ENCODE data around the gene DDX24.

- TF ChIP-seq POLR2A (IDR thresholded peaks at IDR 0.05): no peak
- TF ChIP-seq CTCF (IDR thresholded peaks at IDR 0.05): no peak
- TF ChIP-seq POLR2AphosphoS5 (IDR thresholded peaks at IDR 0.05): no peak
These were observed 41.9 kb downstream of the DDX24 start for GRCh38 chr14:94038921-94039629.

Measured in gastroesophageal sphincter (tissue), 3 donors.